ENCODE results near the gene SART3. TPM values are rescaled to one million over a fixed set of nuclear protein-coding genes. Genes with fewer than 3 reads are reported as not detected.

SART3 gene
- total and polyA plus RNA-seq, 2 of the 13 experiments (the other 11 are each of a cell fraction or from before 2014, with no cell fraction given) = 16.1 to 69.9 TPM

DNA sequence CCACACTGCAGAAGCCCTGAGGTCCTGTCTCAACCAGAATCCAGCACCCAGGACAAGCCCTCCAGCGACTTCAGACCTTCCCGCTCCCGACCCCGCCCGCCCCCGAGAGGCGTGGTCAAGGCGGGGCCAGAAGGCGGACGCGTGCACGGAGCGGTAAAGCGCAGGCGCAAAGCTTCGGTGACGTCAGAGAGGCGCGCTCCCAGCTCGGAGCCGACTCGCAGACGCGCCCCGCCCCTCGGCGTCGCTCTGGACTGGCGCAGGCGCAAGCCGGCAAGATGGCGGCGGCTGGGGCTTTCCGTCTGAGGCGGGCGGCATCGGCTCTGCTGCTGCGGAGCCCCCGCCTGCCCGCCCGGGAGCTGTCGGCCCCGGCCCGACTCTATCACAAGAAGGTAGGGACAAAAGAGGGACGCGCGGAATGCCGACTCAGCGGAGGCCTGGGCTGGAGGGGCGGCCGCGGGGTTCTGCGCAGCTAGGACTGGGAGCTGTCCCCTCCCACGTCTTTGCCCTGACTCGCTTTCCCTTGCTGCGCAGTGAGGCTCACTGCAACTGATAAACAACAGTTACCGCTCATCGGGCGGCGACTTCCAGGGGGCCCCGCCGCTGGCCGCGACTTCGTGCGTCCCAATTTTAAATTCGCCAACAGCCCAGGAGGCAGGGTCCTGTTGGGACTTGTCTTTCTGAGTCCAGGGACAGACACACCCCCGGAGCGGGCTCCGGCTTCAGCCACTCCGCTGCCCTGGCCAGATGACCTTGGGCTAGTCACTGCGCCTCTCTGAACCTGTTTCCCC, 1.6 kb upstream of the SART3 start, which contains the start of gene ISCU (continued):
- TF ChIP-seq, protein P1, sequence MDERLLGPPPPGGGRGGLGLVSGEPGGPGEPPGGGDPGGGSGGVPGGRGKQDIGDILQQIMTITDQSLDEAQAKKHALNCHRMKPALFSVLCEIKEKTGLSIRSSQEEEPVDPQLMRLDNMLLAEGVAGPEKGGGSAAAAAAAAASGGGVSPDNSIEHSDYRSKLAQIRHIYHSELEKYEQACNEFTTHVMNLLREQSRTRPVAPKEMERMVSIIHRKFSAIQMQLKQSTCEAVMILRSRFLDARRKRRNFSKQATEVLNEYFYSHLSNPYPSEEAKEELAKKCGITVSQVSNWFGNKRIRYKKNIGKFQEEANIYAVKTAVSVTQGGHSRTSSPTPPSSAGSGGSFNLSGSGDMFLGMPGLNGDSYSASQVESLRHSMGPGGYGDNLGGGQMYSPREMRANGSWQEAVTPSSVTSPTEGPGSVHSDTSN (CRISPR knock-in tag; IDR thresholded peaks at IDR 0.05) = no peak
- TF ChIP-seq, protein P2, sequence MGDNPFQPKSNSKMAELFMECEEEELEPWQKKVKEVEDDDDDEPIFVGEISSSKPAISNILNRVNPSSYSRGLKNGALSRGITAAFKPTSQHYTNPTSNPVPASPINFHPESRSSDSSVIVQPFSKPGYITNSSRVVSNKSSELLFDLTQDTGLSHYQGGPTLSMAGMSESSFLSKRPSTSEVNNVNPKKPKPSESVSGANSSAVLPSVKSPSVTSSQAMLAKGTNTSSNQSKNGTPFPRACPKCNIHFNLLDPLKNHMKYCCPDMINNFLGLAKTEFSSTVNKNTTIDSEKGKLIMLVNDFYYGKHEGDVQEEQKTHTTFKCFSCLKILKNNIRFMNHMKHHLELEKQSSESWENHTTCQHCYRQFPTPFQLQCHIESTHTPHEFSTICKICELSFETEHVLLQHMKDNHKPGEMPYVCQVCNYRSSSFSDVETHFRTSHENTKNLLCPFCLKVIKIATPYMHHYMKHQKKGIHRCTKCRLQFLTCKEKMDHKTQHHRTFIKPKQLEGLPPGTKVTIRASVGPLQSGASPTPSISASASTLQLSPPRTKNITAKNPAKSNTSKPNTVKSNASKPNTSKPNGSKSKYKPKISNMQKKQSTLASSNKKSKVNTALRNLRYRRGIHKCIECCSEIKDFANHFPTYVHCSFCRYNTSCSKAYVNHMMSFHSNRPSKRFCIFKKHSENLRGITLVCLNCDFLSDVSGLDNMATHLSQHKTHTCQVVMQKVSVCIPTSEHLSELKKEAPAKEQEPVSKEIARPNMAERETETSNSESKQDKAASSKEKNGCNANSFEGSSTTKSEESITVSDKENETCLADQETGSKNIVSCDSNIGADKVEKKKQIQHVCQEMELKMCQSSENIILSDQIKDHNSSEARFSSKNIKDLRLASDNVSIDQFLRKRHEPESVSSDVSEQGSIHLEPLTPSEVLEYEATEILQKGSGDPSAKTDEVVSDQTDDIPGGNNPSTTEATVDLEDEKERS (CRISPR knock-in tag; IDR thresholded peaks at IDR 0.05) = 0 out of 2 replicates have a peak, but pooled peaks have one; percentile 61
- TF ChIP-seq ZNF678 (CRISPR knock-in tag; IDR thresholded peaks at IDR 0.05) (no peak), PHF20 (CRISPR knock-in tag; IDR thresholded peaks at IDR 0.05) (peak; percentile 91), MAZ (IDR thresholded peaks at IDR 0.05; ENCODE audit: borderline replicate concordance, low read depth, low read length) (peak; percentile 97), MAZ (CRISPR knock-in tag; IDR thresholded peaks at IDR 0.05; ENCODE audit: low read depth) (peak; percentile 95), PHB2 (IDR thresholded peaks at IDR 0.05; ENCODE audit: partially characterized antibody) (no peak), GABPB1 (CRISPR knock-in tag; IDR thresholded peaks at IDR 0.05) (peak; percentile 87), ZNF773 (CRISPR knock-in tag; IDR thresholded peaks at IDR 0.05; ENCODE audit: borderline replicate concordance) (no peak; the same call in 1 of the 2 replicates), ZNF251 (CRISPR knock-in tag; IDR thresholded peaks at IDR 0.05) (no peak), ZNF577 (CRISPR knock-in tag; IDR thresholded peaks at IDR 0.05; ENCODE audit: borderline replicate concordance, low read depth) (no peak), ZNF329 (CRISPR knock-in tag; IDR thresholded peaks at IDR 0.05; ENCODE audit: low read depth) (peak; percentile 84; the same call in 1 of the 2 replicates), NPAS2 (CRISPR knock-in tag; IDR thresholded peaks at IDR 0.05; ENCODE audit: borderline replicate concordance) (no peak), ZSCAN30 (CRISPR knock-in tag; IDR thresholded peaks at IDR 0.05) (0 out of 2 replicates have a peak, but pooled peaks have one; percentile 22)
- TF ChIP-seq, protein P3, sequence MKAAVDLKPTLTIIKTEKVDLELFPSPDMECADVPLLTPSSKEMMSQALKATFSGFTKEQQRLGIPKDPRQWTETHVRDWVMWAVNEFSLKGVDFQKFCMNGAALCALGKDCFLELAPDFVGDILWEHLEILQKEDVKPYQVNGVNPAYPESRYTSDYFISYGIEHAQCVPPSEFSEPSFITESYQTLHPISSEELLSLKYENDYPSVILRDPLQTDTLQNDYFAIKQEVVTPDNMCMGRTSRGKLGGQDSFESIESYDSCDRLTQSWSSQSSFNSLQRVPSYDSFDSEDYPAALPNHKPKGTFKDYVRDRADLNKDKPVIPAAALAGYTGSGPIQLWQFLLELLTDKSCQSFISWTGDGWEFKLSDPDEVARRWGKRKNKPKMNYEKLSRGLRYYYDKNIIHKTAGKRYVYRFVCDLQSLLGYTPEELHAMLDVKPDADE (CRISPR knock-in tag; IDR thresholded peaks at IDR 0.05) = no peak
- TF ChIP-seq, protein P4, sequence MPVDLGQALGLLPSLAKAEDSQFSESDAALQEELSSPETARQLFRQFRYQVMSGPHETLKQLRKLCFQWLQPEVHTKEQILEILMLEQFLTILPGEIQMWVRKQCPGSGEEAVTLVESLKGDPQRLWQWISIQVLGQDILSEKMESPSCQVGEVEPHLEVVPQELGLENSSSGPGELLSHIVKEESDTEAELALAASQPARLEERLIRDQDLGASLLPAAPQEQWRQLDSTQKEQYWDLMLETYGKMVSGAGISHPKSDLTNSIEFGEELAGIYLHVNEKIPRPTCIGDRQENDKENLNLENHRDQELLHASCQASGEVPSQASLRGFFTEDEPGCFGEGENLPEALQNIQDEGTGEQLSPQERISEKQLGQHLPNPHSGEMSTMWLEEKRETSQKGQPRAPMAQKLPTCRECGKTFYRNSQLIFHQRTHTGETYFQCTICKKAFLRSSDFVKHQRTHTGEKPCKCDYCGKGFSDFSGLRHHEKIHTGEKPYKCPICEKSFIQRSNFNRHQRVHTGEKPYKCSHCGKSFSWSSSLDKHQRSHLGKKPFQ (CRISPR knock-in tag; IDR thresholded peaks at IDR 0.05; ENCODE audit: insufficient replicate concordance) = peak; percentile 44
- TF ChIP-seq, protein P5, sequence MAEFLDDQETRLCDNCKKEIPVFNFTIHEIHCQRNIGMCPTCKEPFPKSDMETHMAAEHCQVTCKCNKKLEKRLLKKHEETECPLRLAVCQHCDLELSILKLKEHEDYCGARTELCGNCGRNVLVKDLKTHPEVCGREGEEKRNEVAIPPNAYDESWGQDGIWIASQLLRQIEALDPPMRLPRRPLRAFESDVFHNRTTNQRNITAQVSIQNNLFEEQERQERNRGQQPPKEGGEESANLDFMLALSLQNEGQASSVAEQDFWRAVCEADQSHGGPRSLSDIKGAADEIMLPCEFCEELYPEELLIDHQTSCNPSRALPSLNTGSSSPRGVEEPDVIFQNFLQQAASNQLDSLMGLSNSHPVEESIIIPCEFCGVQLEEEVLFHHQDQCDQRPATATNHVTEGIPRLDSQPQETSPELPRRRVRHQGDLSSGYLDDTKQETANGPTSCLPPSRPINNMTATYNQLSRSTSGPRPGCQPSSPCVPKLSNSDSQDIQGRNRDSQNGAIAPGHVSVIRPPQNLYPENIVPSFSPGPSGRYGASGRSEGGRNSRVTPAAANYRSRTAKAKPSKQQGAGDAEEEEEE (CRISPR knock-in tag; IDR thresholded peaks at IDR 0.05; ENCODE audit: borderline replicate concordance) = no peak
- TF ChIP-seq, protein P6, sequence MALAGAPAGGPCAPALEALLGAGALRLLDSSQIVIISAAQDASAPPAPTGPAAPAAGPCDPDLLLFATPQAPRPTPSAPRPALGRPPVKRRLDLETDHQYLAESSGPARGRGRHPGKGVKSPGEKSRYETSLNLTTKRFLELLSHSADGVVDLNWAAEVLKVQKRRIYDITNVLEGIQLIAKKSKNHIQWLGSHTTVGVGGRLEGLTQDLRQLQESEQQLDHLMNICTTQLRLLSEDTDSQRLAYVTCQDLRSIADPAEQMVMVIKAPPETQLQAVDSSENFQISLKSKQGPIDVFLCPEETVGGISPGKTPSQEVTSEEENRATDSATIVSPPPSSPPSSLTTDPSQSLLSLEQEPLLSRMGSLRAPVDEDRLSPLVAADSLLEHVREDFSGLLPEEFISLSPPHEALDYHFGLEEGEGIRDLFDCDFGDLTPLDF (CRISPR knock-in tag; IDR thresholded peaks at IDR 0.05) = peak; percentile 49

Data from HepG2 (cell line).